ENCODE data around the gene RCAN1.

DNA sequence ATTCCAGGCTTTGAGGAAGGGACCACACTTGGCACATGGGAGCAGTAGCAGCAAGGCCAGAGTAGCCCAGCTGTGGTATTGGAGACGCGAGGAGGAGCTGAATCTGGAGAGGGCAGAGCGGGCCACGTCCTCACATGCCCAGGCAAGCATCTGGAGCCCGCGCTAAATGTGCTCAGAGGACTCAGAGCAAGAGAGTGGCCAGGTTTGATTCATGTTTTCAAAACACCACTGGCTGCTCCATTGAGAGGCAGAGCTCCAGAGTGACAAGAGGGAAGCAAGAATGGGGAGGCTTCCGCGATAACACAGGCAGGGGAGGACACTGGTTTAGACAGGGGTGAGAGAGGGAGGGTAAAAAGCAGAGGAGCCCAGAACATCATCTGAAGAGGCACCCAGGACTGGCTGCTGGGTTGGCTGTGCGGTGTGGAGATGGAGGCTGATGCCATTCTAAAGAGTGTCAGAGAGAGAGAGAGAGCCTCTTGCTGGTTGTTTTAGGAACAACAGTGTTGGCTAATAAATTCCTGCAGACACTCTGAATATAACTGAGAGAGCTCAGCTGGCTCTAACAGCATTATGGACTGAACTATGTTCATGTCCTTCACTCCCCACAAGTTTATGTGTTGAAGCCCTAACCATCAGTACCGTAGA lies 32.3 kb downstream of the RCAN1 start:
- TF ChIP-seq CTCF (optimal IDR thresholded peaks at IDR 0.05 in 1 of 3, IDR thresholded peaks at IDR 0.05 in 1 of 3, conservative IDR thresholded peaks at IDR 0.05 in 1 of 3; ENCODE audit: extremely low read depth in 1 of 3, insufficient read depth in 2 of 3, low read length in 3 of 3) (peak; percentile 51 to 75 (median 64)), EZH2 (IDR thresholded peaks at IDR 0.05; ENCODE audit: low read length) (no peak)
